Panc1 (cell line): Measurements from ENCODE around the gene WWOX. TPM values are rescaled to one million over a fixed set of nuclear protein-coding genes. Genes with fewer than 3 reads are reported as not detected.

ENCODE experiments used
- ATAC-seq: fragments of 200-7000 bp; cut with Tn5 transposase; 2 replicates; pipeline ENCODE4 v1.9.1; 2020; ENCODE audit warnings: mild to moderate bottlenecking, moderate library complexity
- BruUV-seq: library from RNA; stranded (reverse); fragments of 400-500 nt; replicated peaks from 2 replicates; lab custom pipeline; 2021; lab: Mats Ljungman, UMichigan
- CTCF ChIA-PET: fragments of 300-600 bp; sonication (Branson Sonifier 250); formaldehyde crosslinking; loops from one replicate; lab custom pipeline; 2022; ENCODE audit warnings: antibody characterized with exemption; lab: Charles Lee
- POLR2A ChIA-PET: fragments of 300-600 bp; sonication (Branson Sonifier 250); formaldehyde crosslinking; loops from one replicate; lab custom pipeline; 2022; ENCODE audit warnings: antibody characterized with exemption; lab: Charles Lee
- DNase-seq: peaks from one replicate; pipeline ENCODE4 v3.0.0-alpha.2; 2010; ENCODE audit warnings: low read depth, low spot score
- H3K27ac ChIP-seq: 2 replicates; pipeline ENCODE4 v1.5.1; 2011; ENCODE audit warnings: mild to moderate bottlenecking, low read length, inconsistent platforms
- H3K27me3 ChIP-seq: fragments of 200-500 bp; sonication (Bioruptor generic); 2 replicates; pipeline ENCODE4 v1.6.0; 2014; ENCODE audit warnings: low read length, inconsistent platforms; ENCODE audit not compliant: control insufficient read depth, insufficient read depth
- H3K36me3 ChIP-seq: fragments of 200-500 bp; sonication (Bioruptor generic); 2 replicates; pipeline ENCODE4 v1.5.1; 2014; ENCODE audit warnings: inconsistent platforms, mild to moderate bottlenecking, low read length, moderate library complexity; ENCODE audit not compliant: control insufficient read depth, insufficient read depth
- H3K4me1 ChIP-seq: 2 replicates; pipeline ENCODE4 v1.5.1; 2011; ENCODE audit warnings: inconsistent platforms, mild to moderate bottlenecking, low read length, moderate library complexity; ENCODE audit not compliant: control insufficient read depth, insufficient read depth
- H3K4me3 ChIP-seq, 2 experiments: 2 replicates each; pipeline ENCODE4 v1.5.1; 2011 to 2012; ENCODE audit warnings: low read depth in 2 of 2, low read length in 2 of 2, mild to moderate bottlenecking in 2 of 2, inconsistent platforms in 1 of 2, moderate library complexity in 1 of 2
- H3K9me3 ChIP-seq: fragments of 200-500 bp; sonication (Bioruptor generic); 2 replicates; pipeline ENCODE4 v1.5.1; 2014; ENCODE audit warnings: low read depth, mild to moderate bottlenecking, inconsistent platforms, low read length, moderate library complexity; ENCODE audit not compliant: control insufficient read depth, insufficient read depth
- CTCF ChIP-seq: fragments of 450-650 bp; IDR thresholded peaks from 2 replicates; pipeline ENCODE4 v1.5.1; 2017; ENCODE audit warnings: mild to moderate bottlenecking
- POLR2AphosphoS5 ChIP-seq: IDR thresholded peaks from 2 replicates; pipeline ENCODE4 v1.6.1; 2012; ENCODE audit warnings: mild to moderate bottlenecking, low read depth, low read length, moderate library complexity
- REST ChIP-seq, 2 experiments: IDR thresholded peaks; 2 replicates each; pipeline ENCODE4 v1.6.1; 2011 to 2012; ENCODE audit warnings: low read depth in 2 of 2, control low read depth in 1 of 2, low read length in 1 of 2, mild to moderate bottlenecking in 1 of 2, moderate library complexity in 1 of 2; ENCODE audit not compliant: insufficient read depth in 1 of 2
- SIN3A ChIP-seq: IDR thresholded peaks from 2 replicates; pipeline ENCODE4 v1.6.1; 2012; ENCODE audit warnings: low read depth, mild to moderate bottlenecking, low read length, moderate library complexity, borderline replicate concordance; ENCODE audit not compliant: insufficient read depth
- TCF7L2 ChIP-seq: IDR thresholded peaks from 2 replicates; pipeline ENCODE4 v1.6.1; 2011; ENCODE audit warnings: mild to moderate bottlenecking, low read depth, low read length, inconsistent platforms
- in situ Hi-C: cut with HindIII; loops from 2 replicates; pipeline ENCODE4 v1.10.0; 2016; ENCODE audit warnings: low sequenced_read_pairs, low pct_unique_long_range_greater_than_20kb
- intact Hi-C: fragments of 100-400 bp; cut with micrococcal nuclease; formaldehyde crosslinking; loops from one replicate; pipeline ENCODE4 v1.10.0; 2022; ENCODE audit not compliant: unreplicated experiment
- total RNA-seq: library from RNA; stranded (reverse); gene quantifications from one replicate; pipeline ENCODE4 v1.2.1, GENCODE V29; 2021; ENCODE audit not compliant: unreplicated experiment

Gene WWOX
- total RNA-seq, 1 experiment from 2014 or later: 12.5 TPM

- no TSS peak for BruUV-seq
These were observed 347.0 kb downstream of the WWOX start for GRCh38 chr16:78446486-78446885.

GRCh38 chr16:78446992-78447563 is 347.6 kb downstream of the WWOX start:
- ChIA-PET CTCF (no interaction called here), POLR2A (no interaction called here)
- no peaks in the 10 kb centered on the region for H3K36me3 ChIP-seq
- H3K4me3 ChIP-seq: no peak overlapping the region
- no peaks in the 10 kb centered on the region for H3K27me3 ChIP-seq
- BruUV-seq: no TSS peak
- no peaks in the 10 kb centered on the region for H3K4me1 ChIP-seq
- DNase-seq (no peak), ATAC-seq (no peak)
- intact Hi-C loops: no loop called here
- in situ Hi-C loops: no loop called here
- no peaks in the 10 kb centered on the region for H3K9me3 ChIP-seq
- H3K27ac ChIP-seq: no peak overlapping the region
- TF ChIP-seq CTCF (no peak), TCF7L2 (no peak), SIN3A (no peak), POLR2AphosphoS5 (no peak), REST (IDR thresholded peaks at IDR 0.05; ENCODE audit: insufficient read depth in 1 of 2, low read depth in 2 of 2, low read length in 1 of 2) (no peak)

More at GRCh38 chr16:78446486-78446885, 347.0 kb downstream of the WWOX start:
- POLR2A ChIA-PET: no interaction called here
- Histone ChIP-seq H3K9me3 (no peaks in the 10 kb centered on the region), H3K27ac (no peak overlapping the region), H3K27me3 (no peaks in the 10 kb centered on the region), H3K4me1 (no peaks in the 10 kb centered on the region), H3K4me3 (no peak overlapping the region), H3K36me3 (no peaks in the 10 kb centered on the region)
- in situ Hi-C loops: no loop called here
- ATAC-seq (no peak), DNase-seq (no peak)
- CTCF ChIA-PET: no interaction called here
- TF ChIP-seq REST (IDR thresholded peaks at IDR 0.05; ENCODE audit: insufficient read depth in 1 of 2, low read depth in 2 of 2, low read length in 1 of 2): no peak
- no peak for TF ChIP-seq TCF7L2
- intact Hi-C loops: no loop called here
